ENCODE measurements around the gene NECAB3. TPM values are rescaled to one million over a fixed set of nuclear protein-coding genes. Genes with fewer than 3 reads are reported as not detected.

Gene NECAB3
- total RNA-seq, 2 donors from 2014 or later: 10.2 to 12.2 TPM

GRCh38 chr20:33689493-33689892 is 15.3 kb upstream of the NECAB3 start:
- no peaks in the 10 kb centered on the region for H3K9me3 ChIP-seq (ENCODE audit: control insufficient read depth, low read length, poor library complexity, severe bottlenecking)
- Mint-ChIP-seq H3K4me1 (peaks cover 27% of the 10 kb centered on the region), H3K4me3 (no peak overlapping the region), H3K27me3 (no peaks in the 10 kb centered on the region), H3K36me3 (ENCODE audit: low read depth) (no peaks in the 10 kb centered on the region), H3K27ac (peak overlapping the region; percentile 77)
- ATAC-seq (no peak), DNase-seq (no peak)

- Mint-ChIP-seq H3K4me3 (no peak overlapping the region), H3K27me3 (no peaks in the 10 kb centered on the region), H3K27ac (peak overlapping the region; percentile 77), H3K36me3 (ENCODE audit: low read depth) (no peaks in the 10 kb centered on the region), H3K4me1 (peaks cover 27% of the 10 kb centered on the region)
- ATAC-seq: no peak
- H3K9me3 ChIP-seq (ENCODE audit: control insufficient read depth, low read length, poor library complexity, severe bottlenecking): no peaks in the 10 kb centered on the region
- no peak for DNase-seq
Observed at GRCh38 chr20:33688938-33689424, 14.8 kb upstream of the NECAB3 start.

- peaks cover 27% of the 10 kb centered on the region for H3K4me1 Mint-ChIP-seq
- no peaks in the 10 kb centered on the region for H3K27me3 Mint-ChIP-seq
- peak overlapping the region; percentile 77 for H3K27ac Mint-ChIP-seq
- H3K4me3 Mint-ChIP-seq: no peak overlapping the region
- no peaks in the 10 kb centered on the region for H3K36me3 Mint-ChIP-seq (ENCODE audit: low read depth)
- DNase-seq (no peak), ATAC-seq (no peak)
- no peaks in the 10 kb centered on the region for H3K9me3 ChIP-seq (ENCODE audit: control insufficient read depth, low read length, poor library complexity, severe bottlenecking)
Observed at GRCh38 chr20:33687993-33688937, 14.0 kb upstream of the NECAB3 start.

GRCh38 chr20:33687370-33687915 is 13.2 kb upstream of the NECAB3 start:
- Mint-ChIP-seq H3K4me1 (peaks cover 27% of the 10 kb centered on the region), H3K4me3 (peak overlapping the region; percentile 85), H3K36me3 (ENCODE audit: low read depth) (no peaks in the 10 kb centered on the region), H3K27me3 (no peaks in the 10 kb centered on the region), H3K27ac (peak overlapping the region; percentile 77)
- H3K9me3 ChIP-seq (ENCODE audit: control insufficient read depth, low read length, poor library complexity, severe bottlenecking): no peaks in the 10 kb centered on the region
- no peak for ATAC-seq
- DNase-seq: no peak

GRCh38 chr20:33686984-33687366 is 12.7 kb upstream of the NECAB3 start:
- no peaks in the 10 kb centered on the region for H3K9me3 ChIP-seq (ENCODE audit: control insufficient read depth, low read length, poor library complexity, severe bottlenecking)
- Mint-ChIP-seq H3K4me1 (peaks cover 28% of the 10 kb centered on the region), H3K27ac (peak overlapping the region; percentile 67), H3K4me3 (peak overlapping the region; percentile 85), H3K36me3 (ENCODE audit: low read depth) (no peaks in the 10 kb centered on the region), H3K27me3 (no peaks in the 10 kb centered on the region)
- ATAC-seq: no peak
- no peak for DNase-seq

- no peaks in the 10 kb centered on the region for H3K9me3 ChIP-seq (ENCODE audit: control insufficient read depth, low read length, poor library complexity, severe bottlenecking)
- H3K27me3 Mint-ChIP-seq: no peaks in the 10 kb centered on the region
- peak within 1 kb of the TSS; percentile 67 for H3K27ac Mint-ChIP-seq
- peak within 1 kb of the TSS; percentile 85 for H3K4me3 Mint-ChIP-seq
- peaks cover 32% of the 10 kb centered on the region for H3K4me1 Mint-ChIP-seq
- no peaks in the 10 kb centered on the region for H3K36me3 Mint-ChIP-seq (ENCODE audit: low read depth)
- DNase-seq (peak; percentile 91 to 95 (median 93)), ATAC-seq (peak; percentile 96)
Observed at GRCh38 chr20:33686100-33686983, 12.1 kb upstream of the NECAB3 start, which contains the start of gene E2F1. TSS of gene E2F1 (minus strand) at chr20:33686385. CDS start at chr20:33686264, 121 bp downstream.

- Mint-ChIP-seq H3K4me3 (peak overlapping the region; percentile 78), H3K36me3 (ENCODE audit: low read depth) (no peaks in the 10 kb centered on the region), H3K27ac (no peak overlapping the region), H3K27me3 (no peaks in the 10 kb centered on the region), H3K4me1 (peaks cover 32% of the 10 kb centered on the region)
- ATAC-seq (peak; percentile 26), DNase-seq (peak in 2 of 3 donors; percentile 39 to 51)
- no peaks in the 10 kb centered on the region for H3K9me3 ChIP-seq (ENCODE audit: control insufficient read depth, low read length, poor library complexity, severe bottlenecking)
Observed at GRCh38 chr20:33685328-33686099, 11.3 kb upstream of the NECAB3 start.

- Mint-ChIP-seq H3K36me3 (ENCODE audit: low read depth) (no peaks in the 10 kb centered on the region), H3K4me1 (peaks cover 29% of the 10 kb centered on the region), H3K27me3 (no peaks in the 10 kb centered on the region), H3K27ac (no peak overlapping the region), H3K4me3 (peak overlapping the region; percentile 67)
- ATAC-seq (no peak), DNase-seq (no peak)
- H3K9me3 ChIP-seq (ENCODE audit: control insufficient read depth, low read length, poor library complexity, severe bottlenecking): no peaks in the 10 kb centered on the region
Observed at GRCh38 chr20:33684533-33685327, 10.5 kb upstream of the NECAB3 start.

- H3K4me1 Mint-ChIP-seq: peaks cover 38% of the 10 kb centered on the region
- H3K4me3 Mint-ChIP-seq: no peak overlapping the region
- H3K9me3 ChIP-seq (ENCODE audit: control insufficient read depth, low read length, poor library complexity, severe bottlenecking): no peaks in the 10 kb centered on the region
- H3K27me3 Mint-ChIP-seq: no peaks in the 10 kb centered on the region
- DNase-seq (no peak), ATAC-seq (no peak)
- no peaks in the 10 kb centered on the region for H3K36me3 Mint-ChIP-seq (ENCODE audit: low read depth)
- H3K27ac Mint-ChIP-seq: peak overlapping the region; percentile 57
Observed at GRCh38 chr20:33681728-33682353, 7.6 kb upstream of the NECAB3 start.

- DNase-seq (no peak), ATAC-seq (no peak)
- Mint-ChIP-seq H3K36me3 (ENCODE audit: low read depth) (no peaks in the 10 kb centered on the region), H3K4me3 (no peak overlapping the region), H3K27ac (peak overlapping the region; percentile 57), H3K4me1 (peaks cover 34% of the 10 kb centered on the region), H3K27me3 (no peaks in the 10 kb centered on the region)
- H3K9me3 ChIP-seq (ENCODE audit: control insufficient read depth, low read length, poor library complexity, severe bottlenecking): no peaks in the 10 kb centered on the region
Observed at GRCh38 chr20:33681288-33681687, 7.1 kb upstream of the NECAB3 start.

- H3K36me3 Mint-ChIP-seq (ENCODE audit: low read depth): no peaks in the 10 kb centered on the region
- ATAC-seq (no peak), DNase-seq (no peak)
- no peaks in the 10 kb centered on the region for H3K9me3 ChIP-seq (ENCODE audit: control insufficient read depth, low read length, poor library complexity, severe bottlenecking)
- H3K4me3 Mint-ChIP-seq: no peak overlapping the region
- peak overlapping the region; percentile 57 for H3K27ac Mint-ChIP-seq
- H3K27me3 Mint-ChIP-seq: no peaks in the 10 kb centered on the region
- peaks cover 34% of the 10 kb centered on the region for H3K4me1 Mint-ChIP-seq
Observed at GRCh38 chr20:33680686-33681085, 6.5 kb upstream of the NECAB3 start.

All from T-helper 17 cell (primary cell).